Cardiac muscle cell (in vitro differentiated cells and primary cell): ENCODE data around the gene PLXNB3. TPM values are rescaled to one million over a fixed set of nuclear protein-coding genes. Genes with fewer than 3 reads are reported as not detected.

Experiments
- DNase-seq, 2 donors: peaks; one replicate each; pipeline versions ENCODE4 v3.0.0 to v3.0.0-alpha.2; 2010 to 2017; ENCODE audit warnings: low read depth in 1 of 2, low spot score in 1 of 2
- H3K27ac ChIP-seq: fragments of 200-600 bp; sonication (generic); 2 replicates; pipeline ENCODE4 v1.5.1; 2016
- H3K27me3 ChIP-seq: fragments of 200-600 bp; sonication (generic); 2 replicates; pipeline ENCODE4 v1.6.0; 2016; ENCODE audit warnings: control low read depth
- H3K36me3 ChIP-seq: fragments of 200-600 bp; sonication (generic); 2 replicates; pipeline ENCODE4 v1.5.1; 2016; ENCODE audit warnings: control low read depth
- H3K4me1 ChIP-seq: fragments of 200-600 bp; sonication (generic); 2 replicates; pipeline ENCODE4 v1.8.1; 2017; ENCODE audit warnings: low read depth, mild to moderate bottlenecking, mixed run types
- H3K4me3 ChIP-seq: fragments of 200-600 bp; sonication (generic); 2 replicates; pipeline ENCODE4 v1.5.1; 2016; ENCODE audit warnings: mild to moderate bottlenecking
- H3K9me3 ChIP-seq: fragments of 200-600 bp; sonication (generic); 2 replicates; pipeline ENCODE4 v1.5.1; 2017; ENCODE audit warnings: low read depth, mild to moderate bottlenecking, control low read depth
- polyA plus RNA-seq: library from polyadenylated mRNA; unstranded; fragments of >200 nt; fragmentation: Nextera tagmentation; extraction: Ambion mirVana; gene quantifications from 2 replicates; pipeline ENCODE4 v1.2.1, GENCODE V29; 2016
- total RNA-seq: library from RNA; depleted of rRNA; stranded (reverse); fragments of >200 nt; gene quantifications from 2 replicates; pipeline ENCODE4 v1.2.3, GENCODE V29; 2016
- TF ChIP-seq, protein P1 (sequence below): IDR thresholded peaks from 2 replicates; pipeline ENCODE4 v1.5.1; 2012; ENCODE audit warnings: low read depth, mild to moderate bottlenecking, low read length

PLXNB3 gene
- total and polyA plus RNA-seq, 2 experiments from 2014 or later = 0.48 to 1.4 TPM

- TF ChIP-seq, protein P1, sequence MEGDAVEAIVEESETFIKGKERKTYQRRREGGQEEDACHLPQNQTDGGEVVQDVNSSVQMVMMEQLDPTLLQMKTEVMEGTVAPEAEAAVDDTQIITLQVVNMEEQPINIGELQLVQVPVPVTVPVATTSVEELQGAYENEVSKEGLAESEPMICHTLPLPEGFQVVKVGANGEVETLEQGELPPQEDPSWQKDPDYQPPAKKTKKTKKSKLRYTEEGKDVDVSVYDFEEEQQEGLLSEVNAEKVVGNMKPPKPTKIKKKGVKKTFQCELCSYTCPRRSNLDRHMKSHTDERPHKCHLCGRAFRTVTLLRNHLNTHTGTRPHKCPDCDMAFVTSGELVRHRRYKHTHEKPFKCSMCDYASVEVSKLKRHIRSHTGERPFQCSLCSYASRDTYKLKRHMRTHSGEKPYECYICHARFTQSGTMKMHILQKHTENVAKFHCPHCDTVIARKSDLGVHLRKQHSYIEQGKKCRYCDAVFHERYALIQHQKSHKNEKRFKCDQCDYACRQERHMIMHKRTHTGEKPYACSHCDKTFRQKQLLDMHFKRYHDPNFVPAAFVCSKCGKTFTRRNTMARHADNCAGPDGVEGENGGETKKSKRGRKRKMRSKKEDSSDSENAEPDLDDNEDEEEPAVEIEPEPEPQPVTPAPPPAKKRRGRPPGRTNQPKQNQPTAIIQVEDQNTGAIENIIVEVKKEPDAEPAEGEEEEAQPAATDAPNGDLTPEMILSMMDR = no peak
- Histone ChIP-seq H3K27me3 (no peaks in the 10 kb centered on the region), H3K4me1 (peaks cover 5% of the 10 kb centered on the region), H3K27ac (no peak overlapping the region), H3K4me3 (no peak overlapping the region), H3K9me3 (no peaks in the 10 kb centered on the region), H3K36me3 (no peaks in the 10 kb centered on the region)
- DNase-seq = no peak
These were observed 3.0 kb downstream of the PLXNB3 start for GRCh38 chrX:153766871-153767673.

GRCh38 chrX:153767674-153768055 lies 3.6 kb downstream of the PLXNB3 start:
- H3K4me3 ChIP-seq = no peak overlapping the region
- H3K4me1 ChIP-seq = peaks cover 5% of the 10 kb centered on the region
- H3K27me3 ChIP-seq = no peaks in the 10 kb centered on the region
- H3K36me3 ChIP-seq = no peaks in the 10 kb centered on the region
- no peak overlapping the region for H3K27ac ChIP-seq
- no peak for DNase-seq
- no peaks in the 10 kb centered on the region for H3K9me3 ChIP-seq
- TF ChIP-seq, protein P1 = no peak

DNA sequence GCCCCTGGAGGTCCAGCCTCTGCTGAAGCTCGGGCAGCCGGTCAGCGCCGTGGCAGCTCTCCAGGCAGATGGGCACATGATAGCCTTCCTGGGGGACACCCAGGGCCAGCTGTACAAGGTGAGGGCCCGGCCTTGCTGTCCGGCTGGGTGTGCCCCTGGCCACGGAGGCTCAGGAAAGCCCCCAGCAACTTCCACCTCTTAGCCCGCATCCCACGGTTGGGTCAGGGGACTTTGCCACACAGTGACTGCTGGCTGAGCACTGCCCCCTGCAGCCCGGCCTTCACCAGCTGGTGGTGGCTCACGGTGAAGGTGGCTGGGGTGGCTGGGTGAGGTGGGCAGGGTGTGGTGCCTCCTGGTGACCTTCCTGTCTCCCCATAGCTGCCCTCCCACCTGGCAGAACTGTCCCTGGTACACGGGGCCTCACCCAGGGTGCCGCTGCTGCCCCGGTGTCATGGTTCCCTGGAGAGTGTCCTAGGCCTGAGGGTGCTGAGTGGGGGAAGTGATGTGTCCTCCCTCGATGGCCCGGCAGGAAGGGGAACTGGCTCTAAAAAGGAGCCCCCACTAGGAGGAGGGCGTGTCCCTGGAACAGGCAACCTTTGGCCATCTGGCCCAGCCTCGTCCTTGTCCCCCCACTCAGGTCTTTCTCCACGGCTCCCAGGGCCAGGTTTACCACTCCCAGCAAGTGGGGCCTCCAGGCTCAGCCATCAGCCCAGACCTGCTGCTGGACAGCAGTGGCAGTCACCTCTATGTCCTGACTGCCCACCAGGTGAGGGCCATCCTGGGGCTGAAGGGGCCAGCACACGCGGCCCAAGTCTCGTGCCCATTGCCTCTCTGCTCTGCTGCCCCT lies 4.5 kb downstream of the PLXNB3 start:
- TF ChIP-seq, protein P1 = no peak
- DNase-seq = no peak
- Histone ChIP-seq H3K9me3 (no peaks in the 10 kb centered on the region), H3K27ac (no peak overlapping the region), H3K4me1 (peaks cover 5% of the 10 kb centered on the region), H3K36me3 (no peaks in the 10 kb centered on the region), H3K4me3 (no peak overlapping the region), H3K27me3 (no peaks in the 10 kb centered on the region)

DNA sequence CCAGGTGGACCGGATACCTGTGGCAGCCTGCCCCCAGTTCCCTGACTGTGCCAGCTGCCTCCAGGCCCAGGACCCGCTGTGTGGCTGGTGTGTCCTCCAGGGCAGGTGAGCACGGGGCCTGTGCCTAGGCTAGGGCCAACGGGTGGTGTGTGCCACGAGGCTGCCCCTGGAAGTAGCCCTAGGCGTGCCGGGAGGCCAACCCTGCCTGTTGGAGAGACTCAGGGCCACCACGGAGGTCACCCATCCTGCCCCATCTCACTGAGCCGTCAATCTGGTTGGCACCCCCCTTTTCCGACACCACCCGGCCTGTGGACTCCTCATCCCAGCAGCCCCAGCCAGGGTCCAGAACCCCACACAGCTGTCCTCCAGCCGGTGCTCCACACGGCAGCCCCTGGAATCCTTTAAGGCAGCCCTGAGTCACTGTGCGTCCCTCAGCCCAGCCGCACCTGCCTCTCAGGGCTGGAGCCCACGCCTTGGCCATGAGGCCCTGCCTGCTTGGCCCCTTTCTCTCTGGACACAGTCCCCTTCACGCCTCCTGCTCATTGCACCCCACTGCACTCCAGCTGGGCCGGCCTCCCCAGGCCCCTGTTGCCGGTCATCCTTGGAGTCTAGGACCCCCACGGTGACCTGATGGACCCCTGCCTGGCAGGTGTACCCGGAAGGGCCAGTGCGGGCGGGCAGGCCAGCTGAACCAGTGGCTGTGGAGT lies 5.3 kb downstream of the PLXNB3 start:
- no peak overlapping the region for H3K4me3 ChIP-seq
- TF ChIP-seq, protein P1 = no peak
- H3K27me3 ChIP-seq = no peaks in the 10 kb centered on the region
- no peak for DNase-seq
- no peak overlapping the region for H3K27ac ChIP-seq
- H3K4me1 ChIP-seq = peaks cover 5% of the 10 kb centered on the region
- no peaks in the 10 kb centered on the region for H3K36me3 ChIP-seq
- H3K9me3 ChIP-seq = no peaks in the 10 kb centered on the region

- Histone ChIP-seq H3K9me3 (no peaks in the 10 kb centered on the region), H3K4me1 (peaks cover 5% of the 10 kb centered on the region), H3K4me3 (no peak overlapping the region), H3K36me3 (no peaks in the 10 kb centered on the region), H3K27me3 (no peaks in the 10 kb centered on the region), H3K27ac (no peak overlapping the region)
- DNase-seq = no peak
- TF ChIP-seq, protein P1 = no peak
These were observed 6.0 kb downstream of the PLXNB3 start for GRCh38 chrX:153769865-153770600.
